Heart left ventricle (tissue), 13 donors: ENCODE results near the gene PRR13.

ENCODE experiments used
- POLR2A ChIP-seq, 2 donors: fragments of 450-650 bp; IDR thresholded peaks; one replicate each; pipeline ENCODE4 v1.6.1; 2017; ENCODE audit warnings: antibody characterized with exemption in 2 of 2, mild to moderate bottlenecking in 2 of 2, moderate library complexity in 2 of 2
- TF ChIP-seq, protein P1 (sequence below), 12 donors: fragments of 200-600 bp; sonication (generic) in 4 of 12; IDR thresholded peaks; one replicate each; pipeline versions ENCODE4 v1.5.0 to v1.8.0; 2018 to 2022; ENCODE audit warnings: antibody characterized with exemption in 12 of 12, mild to moderate bottlenecking in 5 of 12
- donor health status: ischemic (EF 13 %, LVEDD 7.1; RV severe dilation, severe dysfunction).
- donor health status: DM: no; HTN: yes; CAD: no.
- donor health status: DM: no; HTN: no; CAD: no.
- donor health status: ischemic (EF 25% LVEDD 6.9; RV normal size, moderate dysfunction).
- donor health status: ischemic (EF 25% LVEDD 5.7; RV mildly dilated, moderate dysfunction).
- donor health status: ischemic (EF 35%, LVEDD 5.7; RV mildly dilated, moderate dysfunction).
- donor health status: nonischemic (EF 11% LVEDD 7.7; RV severe dilation, severe dysfunction).
- donor health status: DM: yes; HTN: yes; CAD: no.
- donor health status: PGD.
- donor health status: ischemic (EF 29% LVEDD 5.4; RV normal size, mild dysfunction).
- donor health status: nonischemic (EF 23%, LVEDD 6.1; RV moderate dilation, normal function).

DNA sequence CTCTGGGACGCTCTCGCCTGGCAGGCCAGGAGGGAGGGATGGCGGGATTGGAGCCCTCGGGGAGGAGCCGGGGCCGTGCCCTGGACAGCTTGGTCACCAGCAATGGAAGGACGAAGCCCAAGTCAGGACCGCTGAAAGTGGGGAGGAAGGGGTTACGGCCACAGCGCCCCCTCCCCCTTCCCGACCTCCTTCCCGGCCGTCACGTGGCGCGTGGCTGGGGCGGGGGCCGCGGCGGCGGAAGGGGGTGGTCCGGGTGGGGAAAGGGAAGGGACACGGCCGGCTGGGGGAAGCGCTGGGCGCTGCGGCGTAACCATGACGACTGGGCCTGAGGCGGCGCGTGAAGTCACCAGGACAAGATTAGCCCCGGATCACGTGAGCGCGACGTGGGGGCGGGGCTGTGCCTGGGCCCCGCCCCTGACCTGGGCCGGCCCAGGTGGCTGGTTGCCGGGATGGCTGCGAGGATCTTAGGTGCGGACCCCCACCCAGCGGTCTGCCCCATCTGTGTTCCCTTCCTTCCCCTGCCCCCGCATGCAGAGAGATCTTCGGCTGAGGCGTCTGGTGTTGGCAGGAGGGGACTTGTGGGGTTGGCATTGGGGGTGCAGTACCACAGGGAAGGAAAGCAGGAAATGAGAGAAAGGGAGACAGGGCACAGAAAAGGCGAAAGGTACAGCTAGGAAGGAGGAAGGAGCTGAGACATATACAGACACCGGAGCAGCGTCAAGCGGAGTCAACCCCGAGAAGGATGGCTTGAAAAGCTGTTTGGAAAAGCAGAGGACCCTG, 51.5 kb downstream of the PRR13 start:
- TF ChIP-seq, protein P1, sequence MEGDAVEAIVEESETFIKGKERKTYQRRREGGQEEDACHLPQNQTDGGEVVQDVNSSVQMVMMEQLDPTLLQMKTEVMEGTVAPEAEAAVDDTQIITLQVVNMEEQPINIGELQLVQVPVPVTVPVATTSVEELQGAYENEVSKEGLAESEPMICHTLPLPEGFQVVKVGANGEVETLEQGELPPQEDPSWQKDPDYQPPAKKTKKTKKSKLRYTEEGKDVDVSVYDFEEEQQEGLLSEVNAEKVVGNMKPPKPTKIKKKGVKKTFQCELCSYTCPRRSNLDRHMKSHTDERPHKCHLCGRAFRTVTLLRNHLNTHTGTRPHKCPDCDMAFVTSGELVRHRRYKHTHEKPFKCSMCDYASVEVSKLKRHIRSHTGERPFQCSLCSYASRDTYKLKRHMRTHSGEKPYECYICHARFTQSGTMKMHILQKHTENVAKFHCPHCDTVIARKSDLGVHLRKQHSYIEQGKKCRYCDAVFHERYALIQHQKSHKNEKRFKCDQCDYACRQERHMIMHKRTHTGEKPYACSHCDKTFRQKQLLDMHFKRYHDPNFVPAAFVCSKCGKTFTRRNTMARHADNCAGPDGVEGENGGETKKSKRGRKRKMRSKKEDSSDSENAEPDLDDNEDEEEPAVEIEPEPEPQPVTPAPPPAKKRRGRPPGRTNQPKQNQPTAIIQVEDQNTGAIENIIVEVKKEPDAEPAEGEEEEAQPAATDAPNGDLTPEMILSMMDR (IDR thresholded peaks at IDR 0.05), result peak in 2 of 12 donors; percentile 32 to 41
- TF ChIP-seq POLR2A (IDR thresholded peaks at IDR 0.05), result peak in 1 of 2 donors; percentile 53
